Ishikawa (cell line): ENCODE data around the gene TCHHL1.

Source experiments
- EP300 ChIP-seq: IDR thresholded peaks from 2 replicates; pipeline ENCODE4 v1.6.1; 2012; ENCODE audit warnings: borderline replicate concordance
- TAF1 ChIP-seq: IDR thresholded peaks from 2 replicates; pipeline ENCODE4 v1.6.1; 2012; ENCODE audit warnings: low read depth, mild to moderate bottlenecking

GRCh38 chr1:152052606-152053005 is 36.3 kb downstream of the TCHHL1 start:
- no peak for TF ChIP-seq TAF1
- no peak for TF ChIP-seq EP300
